K562 (cell line): Measurements from ENCODE around the gene HAUS2. TPM values are rescaled to one million over a fixed set of nuclear protein-coding genes. Genes with fewer than 3 reads are reported as not detected.

Source experiments
- ATAC-seq: fragments of 200-7000 bp; cut with Tn5 transposase; 3 replicates; pipeline ENCODE4 v1.9.1; 2020; ENCODE audit warnings: moderate library complexity
- BruUV-seq: library from RNA; stranded (reverse); fragments of 400-500 nt; replicated peaks from 2 replicates; lab custom pipeline; 2021; lab: Mats Ljungman, UMichigan
- CTCF ChIA-PET: fragments of 300-600 bp; formaldehyde crosslinking; extraction: SDS; loops from one replicate; lab custom pipeline; 2021; ENCODE audit warnings: low intra/inter-chr PET ratio; lab: Yijun Ruan, JAX
- POLR2A ChIA-PET: fragments of 300-600, 350-650 bp; sonication (Branson Sonifier 250); formaldehyde crosslinking; extraction: SDS; loops from one replicate; lab custom pipeline; 2021; ENCODE audit warnings: antibody characterized with exemption, inconsistent platforms; lab: Yijun Ruan, JAX
- DNase-seq, 4 experiments: peaks; one replicate each; pipeline versions ENCODE4 v3.0.0 to v3.0.0-alpha.2; 2011 to 2018; ENCODE audit warnings: low spot score in 3 of 4, mixed read lengths in 3 of 4; ENCODE audit errors: extremely low read depth in 1 of 4
- FAIRE-seq: peaks from 2 replicates; lab custom pipeline; 2011; peaks lifted over from hg19 to GRCh38; lab: Jason Lieb, UNC
- H2AFZ ChIP-seq: 2 replicates; pipeline ENCODE4 v1.6.0; 2011; ENCODE audit warnings: low read depth, low read length, control low read depth, inconsistent platforms
- H3K27ac ChIP-seq: fragments of 200-600 bp; 3 replicates; pipeline ENCODE4 v1.8.0; 2011; ENCODE audit warnings: low read depth, mild to moderate bottlenecking, control low read depth, inconsistent platforms, low read length, moderate library complexity, mixed read lengths; ENCODE audit errors: extremely low read depth
- H3K27me3 ChIP-seq, 2 experiments: fragments of 300-600 bp in 1 of 2; 2 replicates in 1 of 2; 3 replicates in 1 of 2; pipeline versions ENCODE4 v1.6.0 to v1.8.0; 2011; ENCODE audit warnings: inconsistent platforms in 2 of 2, low read length in 2 of 2, mild to moderate bottlenecking in 1 of 2, mixed read lengths in 1 of 2, moderate library complexity in 1 of 2; ENCODE audit not compliant: control insufficient read depth in 2 of 2, insufficient read depth in 2 of 2
- H3K36me3 ChIP-seq: fragments of 300-600 bp; 3 replicates; pipeline ENCODE4 v1.8.0; 2011; ENCODE audit warnings: mild to moderate bottlenecking, low read length, inconsistent platforms; ENCODE audit not compliant: control insufficient read depth, insufficient read depth
- H3K4me1 ChIP-seq, 2 experiments: fragments of 200-600 bp in 1 of 2; replicated peaks in 1 of 2; 2 replicates in 1 of 2; 3 replicates in 1 of 2; pipeline versions ENCODE4 v1.5.1 to v1.8.0; 2011; ENCODE audit warnings: inconsistent platforms in 2 of 2, low read length in 2 of 2, mild to moderate bottlenecking in 1 of 2, mixed read lengths in 1 of 2, moderate library complexity in 1 of 2; ENCODE audit not compliant: control insufficient read depth in 2 of 2, insufficient read depth in 2 of 2
- H3K4me2 ChIP-seq: 2 replicates; pipeline ENCODE4 v1.6.1; 2011; ENCODE audit warnings: low read length, control low read depth, inconsistent platforms, mixed read lengths; ENCODE audit not compliant: insufficient read depth
- H3K4me3 ChIP-seq: fragments of 200-600 bp; sonication (generic), shearing (Covaris generic); 2 replicates; pipeline ENCODE4 v1.5.1; 2016; ENCODE audit warnings: control low read depth, inconsistent platforms
- H3K79me2 ChIP-seq: fragments of 200-600 bp; 3 replicates; pipeline ENCODE4 v1.8.0; 2011; ENCODE audit warnings: low read length, inconsistent platforms; ENCODE audit not compliant: control insufficient read depth, insufficient read depth
- H3K9ac ChIP-seq, 2 experiments: 2 replicates each; pipeline versions ENCODE4 v1.6.0 to v1.6.1; 2011; ENCODE audit warnings: low read depth in 2 of 2, low read length in 2 of 2, control low read depth in 1 of 2, inconsistent platforms in 1 of 2, mild to moderate bottlenecking in 1 of 2, mixed read lengths in 1 of 2; ENCODE audit not compliant: insufficient read depth in 1 of 2
- H3K9me1 ChIP-seq: one replicate; pipeline ENCODE4 v1.6.0; 2011; ENCODE audit warnings: inconsistent platforms, mild to moderate bottlenecking, low read length, moderate library complexity; ENCODE audit not compliant: control insufficient read depth, insufficient read depth
- H3K9me3 ChIP-seq: replicated peaks from 2 replicates; pipeline ENCODE4 v1.5.1; 2011; ENCODE audit warnings: low read depth, low read length, inconsistent platforms; ENCODE audit not compliant: control insufficient read depth, insufficient read depth
- H4K20me1 ChIP-seq: replicated peaks from 2 replicates; pipeline ENCODE4 v1.6.1; 2011; ENCODE audit warnings: low read length, inconsistent platforms, mixed read lengths; ENCODE audit not compliant: control insufficient read depth, insufficient read depth
- ATF7 ChIP-seq: fragments of 450-650 bp; IDR thresholded peaks from 2 replicates; pipeline ENCODE4 v1.7.1; 2014; ENCODE audit warnings: mild to moderate bottlenecking, moderate library complexity
- EP300 ChIP-seq: IDR thresholded peaks from 2 replicates; pipeline ENCODE4 v1.6.1; 2012; ENCODE audit warnings: low read length, improper control_type of control experiment
- GATAD2A ChIP-seq: fragments of 450-650 bp; IDR thresholded peaks from 2 replicates; pipeline ENCODE4 v1.6.1; 2017
- KLF16 ChIP-seq: IDR thresholded peaks from 2 replicates; pipeline ENCODE4 v1.6.1; 2016; ENCODE audit warnings: antibody characterized with exemption
- POLR2A ChIP-seq: fragments of 450-650 bp; conservative IDR thresholded peaks from 2 replicates; pipeline ENCODE4 v1.6.1; 2016
- SIN3A ChIP-seq, 2 experiments: fragments of 150-350 bp in 1 of 2; IDR thresholded peaks; 2 replicates each; pipeline ENCODE4 v1.6.1; 2011 to 2016; ENCODE audit warnings: borderline replicate concordance in 2 of 2, low read depth in 2 of 2, low read length in 2 of 2, mild to moderate bottlenecking in 2 of 2, moderate library complexity in 2 of 2; ENCODE audit not compliant: control insufficient read depth in 1 of 2
- STAG1 ChIP-seq: sonication (generic); formaldehyde crosslinking; IDR thresholded peaks from 2 replicates; pipeline ENCODE4 v1.5.0; 2020; ENCODE audit warnings: missing genetic modification reagents, borderline replicate concordance
- ZNF311 ChIP-seq: fragments of 250-450 bp; sonication (Bioruptor Pico); IDR thresholded peaks from 2 replicates; pipeline ENCODE4 v1.4.0; 2020; ENCODE audit warnings: mild to moderate bottlenecking, moderate library complexity
- WGBS: fragments of 100-300 bp; shearing (Covaris generic); methylation state at CpG from one replicate; pipeline ENCODE4 v1.1.6; 2016; ENCODE audit warnings: low coverage, mixed read lengths; ENCODE audit not compliant: insufficient coverage; ENCODE audit errors: missing lambda C conversion rate; 5-methylcytosine and 5-hydroxymethylcytosine counted together
- in situ Hi-C: fragments of 300-500 bp; cut with MboI; formaldehyde crosslinking; loops from 4 replicates; pipeline ENCODE4 v1.15.0; 2018; ENCODE audit warnings: inconsistent platforms, mixed read lengths
- intact Hi-C: fragments of 100-400 bp; cut with micrococcal nuclease; formaldehyde crosslinking; loops from 2 replicates; pipeline ENCODE4 v1.14.2; 2022
- polyA plus RNA-seq, 8 experiments: library from polyadenylated mRNA; depleted of rRNA in 4 of 8; stranded (reverse) in 5 of 8; unstranded in 3 of 8; fragments of >200 nt; fragmentation: Nextera tagmentation in 2 of 8; fragmentation: Illumina TruSeq in 1 of 8; extraction: Ambion mirVana in 2 of 8; extraction: Trizol in 1 of 8; gene quantifications; 2 replicates each; pipeline versions ENCODE4 v1.2.1 to v1.2.3, GENCODE V29; 2011 to 2014; ENCODE audit warnings: inconsistent platforms in 1 of 8, missing spikeins in 1 of 8
- total RNA-seq, 7 experiments: library from RNA; depleted of rRNA in 6 of 7; stranded (reverse); fragments of >200 nt in 6 of 7; fragmentation: Illumina TruSeq in 2 of 7; extraction: Trizol in 2 of 7; gene quantifications; 2 replicates each; pipeline versions ENCODE4 v1.2.1 to v1.2.3, GENCODE V29; 2011 to 2021; ENCODE audit warnings: low replicate concordance in 1 of 7
- TF ChIP-seq, protein P1 (sequence below): fragments of 250-450 bp; sonication (Bioruptor Pico); IDR thresholded peaks from 2 replicates; pipeline ENCODE4 v1.4.0; 2020; ENCODE audit warnings: mild to moderate bottlenecking

The HAUS2 gene
- total and polyA plus RNA-seq, 9 of the 15 experiments (the other 6 are each of a cell fraction or from before 2014, with no cell fraction given), result 30.6 to 64.9 (median 54.1) TPM

DNA sequence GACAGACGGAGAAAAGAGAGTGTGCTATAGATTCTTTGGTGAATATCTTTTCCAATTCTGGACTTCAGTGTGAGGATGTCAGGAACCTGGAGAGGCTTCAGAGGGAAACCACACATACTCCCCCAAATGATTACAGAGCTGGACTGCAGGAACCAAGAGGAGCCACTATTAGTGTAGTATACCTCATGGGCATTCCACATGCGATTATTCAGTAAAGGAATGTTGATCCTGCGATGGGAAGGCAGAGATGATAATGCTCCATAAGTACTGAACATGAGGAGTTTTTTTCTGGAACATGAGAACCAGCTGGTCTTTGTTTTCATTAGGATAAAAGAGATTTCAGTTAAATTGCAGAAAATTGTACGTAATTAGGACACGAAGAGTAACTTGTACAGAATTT is 45.5 kb downstream of the HAUS2 start:
- POLR2A ChIA-PET, result interaction anchor here (2.0 to 5.1 kb wide), 2 partner anchors 10 to 15 kb away, joined by 5 to 35 read pairs; no protein-coding TSS in a partner anchor
- H3K27me3 ChIP-seq, result no peaks in the 10 kb centered on the region
- H4K20me1 ChIP-seq, result no peaks in the 10 kb centered on the region
- FAIRE-seq (no peak), DNase-seq (no peak), ATAC-seq (no peak)
- no peaks in the 10 kb centered on the region for H3K9me1 ChIP-seq
- no peak overlapping the region for H2AFZ ChIP-seq
- TF ChIP-seq STAG1 (CRISPR knock-in tag), result no peak
- no peak for TF ChIP-seq ZNF311 (CRISPR knock-in tag)
- no peak for TF ChIP-seq KLF16
- no peak for TF ChIP-seq ATF7
- TF ChIP-seq, protein P1, sequence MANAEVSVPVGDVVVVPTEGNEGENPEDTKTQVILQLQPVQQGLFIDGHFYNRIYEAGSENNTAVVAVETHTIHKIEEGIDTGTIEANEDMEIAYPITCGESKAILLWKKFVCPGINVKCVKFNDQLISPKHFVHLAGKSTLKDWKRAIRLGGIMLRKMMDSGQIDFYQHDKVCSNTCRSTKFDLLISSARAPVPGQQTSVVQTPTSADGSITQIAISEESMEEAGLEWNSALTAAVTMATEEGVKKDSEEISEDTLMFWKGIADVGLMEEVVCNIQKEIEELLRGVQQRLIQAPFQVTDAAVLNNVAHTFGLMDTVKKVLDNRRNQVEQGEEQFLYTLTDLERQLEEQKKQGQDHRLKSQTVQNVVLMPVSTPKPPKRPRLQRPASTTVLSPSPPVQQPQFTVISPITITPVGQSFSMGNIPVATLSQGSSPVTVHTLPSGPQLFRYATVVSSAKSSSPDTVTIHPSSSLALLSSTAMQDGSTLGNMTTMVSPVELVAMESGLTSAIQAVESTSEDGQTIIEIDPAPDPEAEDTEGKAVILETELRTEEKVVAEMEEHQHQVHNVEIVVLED, result no peak
- TF ChIP-seq GATAD2A, result no peak
- no peak for TF ChIP-seq EP300
- TF ChIP-seq SIN3A (IDR thresholded peaks at IDR 0.05; ENCODE audit: borderline replicate concordance in 2 of 2, control insufficient read depth in 1 of 2, low read depth in 2 of 2, low read length in 2 of 2), result no peak
- TF ChIP-seq POLR2A, result no peak
- 68% methylated on average over 5 of the region's 5 CpGs for WGBS
- in situ Hi-C loops (no loop called here), intact Hi-C loops (no loop called here)
- BruUV-seq, result no TSS peak
- H3K4me3 ChIP-seq, result no peak overlapping the region
- peaks cover 0 to 9% of the 10 kb centered on the region in 2 experiments; a peak in 3 of 5 replicates for H3K4me1 ChIP-seq
- no peaks in the 10 kb centered on the region for H3K36me3 ChIP-seq
- no peaks in the 10 kb centered on the region for H3K79me2 ChIP-seq
- no peak overlapping the region for H3K27ac ChIP-seq
- CTCF ChIA-PET, result no interaction called here
- no peak overlapping the region for H3K9ac ChIP-seq
- H3K4me2 ChIP-seq, result no peak overlapping the region
- no peaks in the 10 kb centered on the region for H3K9me3 ChIP-seq
